Stomach (tissue), 9 donors: ENCODE results near the gene FNDC3B. TPM values are rescaled to one million over a fixed set of nuclear protein-coding genes. Genes with fewer than 3 reads are reported as not detected.

ENCODE experiments used
- DNase-seq, 2 donors: peaks; one replicate each; pipeline versions ENCODE4 v3.0.0 to v3.0.0-alpha.2; 2013 to 2019
- H3K27ac ChIP-seq, 5 donors: fragments of 200-600 bp in 4 of 5; sonication (generic) in 4 of 5; one replicate each; pipeline ENCODE4 v1.5.1; 2013 to 2019; ENCODE audit warnings: mild to moderate bottlenecking in 1 of 5, moderate library complexity in 1 of 5
- H3K27me3 ChIP-seq, 3 donors: fragments of 200-600 bp; sonication (generic); one replicate each; pipeline ENCODE4 v1.5.1; 2017 to 2019; ENCODE audit warnings: mixed run types in 1 of 3
- H3K36me3 ChIP-seq, 4 donors: fragments of 200-600 bp; sonication (generic); 1 replicate in 3 of 4; 2 replicates in 1 of 4; pipeline ENCODE4 v1.5.1; 2016 to 2019
- H3K4me1 ChIP-seq, 4 donors: fragments of 200-600 bp; sonication (generic); one replicate each; pipeline ENCODE4 v1.5.1; 2016 to 2019
- H3K4me3 ChIP-seq, 4 donors: fragments of 200-600 bp; sonication (generic) in 3 of 4; one replicate each; pipeline ENCODE4 v1.5.1; 2016 to 2019; ENCODE audit warnings: mild to moderate bottlenecking in 1 of 4
- H3K9me3 ChIP-seq, 4 donors: fragments of 200-600 bp; sonication (generic); one replicate each; pipeline ENCODE4 v1.5.1; 2016 to 2019
- CTCF ChIP-seq, 7 experiments: fragments of 450-650 bp in 4 of 7; fragments of 200-600 bp in 3 of 7; sonication (generic) in 3 of 7; IDR thresholded peaks; one replicate each; pipeline ENCODE4 v1.5.1; 2016 to 2019; ENCODE audit warnings: antibody characterized with exemption in 7 of 7, control low read depth in 2 of 7, mild to moderate bottlenecking in 1 of 7
- EP300 ChIP-seq: sonication (generic); formaldehyde crosslinking; IDR thresholded peaks from one replicate; pipeline ENCODE4 v1.6.1; 2017; ENCODE audit warnings: antibody characterized with exemption
- POLR2A ChIP-seq, 4 donors: fragments of 450-650 bp; IDR thresholded peaks; one replicate each; pipeline ENCODE4 v1.6.1; 2016; ENCODE audit warnings: antibody characterized with exemption in 4 of 4, control low read depth in 2 of 4, mild to moderate bottlenecking in 1 of 4, moderate library complexity in 1 of 4
- POLR2AphosphoS5 ChIP-seq, 3 donors: sonication (generic); formaldehyde crosslinking; IDR thresholded peaks; one replicate each; pipeline ENCODE4 v1.6.1; 2016; ENCODE audit warnings: antibody characterized with exemption in 3 of 3
- WGBS, 5 donors: extraction: QIAGEN DNeasy Blood & Tissue Kit in 3 of 5; methylation state at CpG; one replicate each; pipeline versions ENCODE4 v1.1.5 to v1.1.7; 2013 to 2018; 5-methylcytosine and 5-hydroxymethylcytosine counted together
- intact Hi-C: fragments of 100-400 bp; cut with DNase I; formaldehyde crosslinking; loops from one replicate; pipeline ENCODE4 v1.15.1; 2023; ENCODE audit warnings: low total_unique reads
- polyA plus RNA-seq, 3 donors: library from polyadenylated mRNA; stranded (reverse); fragments of 200-250 nt; gene quantifications; one replicate each; pipeline ENCODE4 v1.2.3, GENCODE V29; 2013
- total RNA-seq, 5 donors: library from RNA; depleted of rRNA; stranded (reverse); fragments of >200 nt; gene quantifications; one replicate each; pipeline versions ENCODE4 v1.1.0 to v1.2.3, GENCODE V29; 2014 to 2016
- donor health status: healthy with polysubstance abuse.
- donor health status: Bipolar disorder and iron deficiency.
- donor health status: healthy.

Gene FNDC3B
- total and polyA plus RNA-seq, 8 donors = 6.0 to 229 (median 53.7) TPM

GRCh38 chr3:172128858-172129257 is 89.5 kb downstream of the FNDC3B start:
- intact Hi-C loops = no loop called here
- Histone ChIP-seq H3K9me3 (no peaks in the 10 kb centered on the region), H3K4me3 (no peak overlapping the region), H3K4me1 (peaks cover 46 to 100% (median 72%) of the 10 kb centered on the region in 4 donors), H3K27ac (peak overlapping the region; percentile 32 to 87 (median 76)), H3K27me3 (no peaks in the 10 kb centered on the region), H3K36me3 (peaks cover 0 to 3% (median 0%) of the 10 kb centered on the region in 4 donors)
- 91 to 96% (median 94%) methylated on average over 9 of the region's 9 CpGs for WGBS, 5 donors
- TF ChIP-seq CTCF (IDR thresholded peaks at IDR 0.05) (no peak), EP300 (no peak), POLR2AphosphoS5 (IDR thresholded peaks at IDR 0.05) (no peak), POLR2A (IDR thresholded peaks at IDR 0.05) (no peak)
- no peak for DNase-seq

GRCh38 chr3:172129498-172129849 is 90.1 kb downstream of the FNDC3B start:
- H3K9me3 ChIP-seq = no peaks in the 10 kb centered on the region
- no peak overlapping the region for H3K4me3 ChIP-seq
- DNase-seq = no peak
- no peaks in the 10 kb centered on the region for H3K27me3 ChIP-seq
- WGBS, 5 donors = 20 to 39% (median 29%) methylated on average over 1 of the region's 1 CpG
- intact Hi-C loops = no loop called here
- peak overlapping the region in 4 of 5 donors; percentile 71 to 87 (median 82) for H3K27ac ChIP-seq
- peaks cover 46 to 100% (median 76%) of the 10 kb centered on the region in 4 donors for H3K4me1 ChIP-seq
- H3K36me3 ChIP-seq = no peaks in the 10 kb centered on the region
- TF ChIP-seq POLR2AphosphoS5 (IDR thresholded peaks at IDR 0.05) (no peak), POLR2A (IDR thresholded peaks at IDR 0.05) (no peak), CTCF (IDR thresholded peaks at IDR 0.05) (no peak), EP300 (no peak)

GRCh38 chr3:172129850-172130716 is 90.7 kb downstream of the FNDC3B start:
- WGBS, 5 donors = 48 to 56% (median 50%) methylated on average over 16 of the region's 16 CpGs
- peak overlapping the region; percentile 58 to 87 (median 76) for H3K27ac ChIP-seq
- H3K27me3 ChIP-seq = no peaks in the 10 kb centered on the region
- TF ChIP-seq EP300 = peak; percentile 56
- peak; percentile 80 to 94 (median 84) for TF ChIP-seq POLR2AphosphoS5 (IDR thresholded peaks at IDR 0.05)
- TF ChIP-seq POLR2A (IDR thresholded peaks at IDR 0.05) = no peak
- no peak for TF ChIP-seq CTCF (IDR thresholded peaks at IDR 0.05)
- intact Hi-C loops = no loop called here
- peak; percentile 83 to 85 for DNase-seq
- no peaks in the 10 kb centered on the region for H3K36me3 ChIP-seq
- H3K4me3 ChIP-seq = no peak overlapping the region
- H3K4me1 ChIP-seq = peaks cover 44 to 100% (median 76%) of the 10 kb centered on the region in 4 donors
- H3K9me3 ChIP-seq = no peaks in the 10 kb centered on the region

- intact Hi-C loops = no loop called here
- Histone ChIP-seq H3K9me3 (no peaks in the 10 kb centered on the region), H3K27ac (peak overlapping the region in 4 of 5 donors; percentile 71 to 87 (median 82)), H3K27me3 (no peaks in the 10 kb centered on the region), H3K4me1 (peaks cover 42 to 100% (median 75%) of the 10 kb centered on the region in 4 donors), H3K4me3 (no peak overlapping the region), H3K36me3 (peaks cover 0 to 3% (median 0%) of the 10 kb centered on the region in 4 donors)
- TF ChIP-seq EP300 (no peak), POLR2AphosphoS5 (IDR thresholded peaks at IDR 0.05) (no peak), POLR2A (IDR thresholded peaks at IDR 0.05) (no peak), CTCF (IDR thresholded peaks at IDR 0.05) (no peak)
- DNase-seq = no peak
- 79 to 93% (median 89%) methylated on average over 2 of the region's 2 CpGs for WGBS, 5 donors
Measured at GRCh38 chr3:172130717-172131050, 91.3 kb downstream of the FNDC3B start.
